H9 (cell line): ENCODE results near the gene IWS1. TPM values are rescaled to one million over a fixed set of nuclear protein-coding genes. Genes with fewer than 3 reads are reported as not detected.

ENCODE experiments used
- DNase-seq: peaks from one replicate; pipeline ENCODE4 v3.0.0-alpha.2; 2017
- H2AFZ ChIP-seq: one replicate; pipeline ENCODE4 v1.6.1; 2013; ENCODE audit warnings: mild to moderate bottlenecking, low read length, control low read depth, moderate library complexity
- H2AK5ac ChIP-seq: 2 replicates; pipeline ENCODE4 v1.6.1; 2013; ENCODE audit warnings: low read length, control low read depth, mixed read lengths; ENCODE audit not compliant: insufficient read length
- H2BK120ac ChIP-seq: one replicate; pipeline ENCODE4 v1.6.1; 2013; ENCODE audit warnings: low read depth, mild to moderate bottlenecking, low read length, control low read depth, inconsistent platforms; ENCODE audit not compliant: poor library complexity, severe bottlenecking
- H2BK12ac ChIP-seq: 2 replicates; pipeline ENCODE4 v1.6.1; 2013; ENCODE audit warnings: low read length, control low read depth, mixed read lengths, low read depth; ENCODE audit not compliant: insufficient read length
- H2BK15ac ChIP-seq: 2 replicates; pipeline ENCODE4 v1.6.1; 2013; ENCODE audit warnings: low read depth, low read length, control low read depth
- H2BK20ac ChIP-seq: one replicate; pipeline ENCODE4 v1.6.1; 2013; ENCODE audit warnings: low read depth, mild to moderate bottlenecking, low read length, control low read depth, inconsistent platforms; ENCODE audit not compliant: poor library complexity, severe bottlenecking
- H2BK5ac ChIP-seq: 2 replicates; pipeline ENCODE4 v1.6.1; 2013; ENCODE audit warnings: low read length, control low read depth, mixed read lengths; ENCODE audit not compliant: insufficient read length
- H3K14ac ChIP-seq: 2 replicates; pipeline ENCODE4 v1.6.1; 2013; ENCODE audit warnings: low read length, control low read depth; ENCODE audit not compliant: insufficient read depth
- H3K18ac ChIP-seq: 2 replicates; pipeline ENCODE4 v1.6.1; 2013; ENCODE audit warnings: low read depth, mild to moderate bottlenecking, mixed read lengths, low read length, control low read depth; ENCODE audit not compliant: insufficient read length
- H3K23ac ChIP-seq: 2 replicates; pipeline ENCODE4 v1.6.1; 2013; ENCODE audit warnings: low read length, control low read depth, mixed read lengths, low read depth; ENCODE audit not compliant: insufficient read length
- H3K23me2 ChIP-seq: 2 replicates; pipeline ENCODE4 v1.6.1; 2013; ENCODE audit warnings: low read depth, mild to moderate bottlenecking, mixed read lengths, low read length, control low read depth; ENCODE audit not compliant: insufficient read length, poor library complexity, severe bottlenecking
- H3K27ac ChIP-seq: 2 replicates; pipeline ENCODE4 v1.5.1; 2013; ENCODE audit warnings: low read length, control low read depth, mixed read lengths, low read depth; ENCODE audit not compliant: insufficient read length
- H3K27me3 ChIP-seq: 2 replicates; pipeline ENCODE4 v1.6.1; 2013; ENCODE audit warnings: low read length, control low read depth, inconsistent platforms; ENCODE audit not compliant: insufficient read depth
- H3K4ac ChIP-seq: 2 replicates; pipeline ENCODE4 v1.6.1; 2013; ENCODE audit warnings: low read depth, mild to moderate bottlenecking, control low read depth, inconsistent platforms, low read length, moderate library complexity
- H3K4me1 ChIP-seq: 2 replicates; pipeline ENCODE4 v1.6.1; 2013; ENCODE audit warnings: low read length, control low read depth, inconsistent platforms; ENCODE audit not compliant: insufficient read depth
- H3K4me2 ChIP-seq: 2 replicates; pipeline ENCODE4 v1.6.1; 2013; ENCODE audit warnings: low read length, control low read depth, mixed read lengths; ENCODE audit not compliant: insufficient read length, insufficient read depth
- H3K56ac ChIP-seq: 2 replicates; pipeline ENCODE4 v1.6.1; 2013; ENCODE audit warnings: low read depth, mild to moderate bottlenecking, mixed read lengths, low read length, control low read depth; ENCODE audit not compliant: insufficient read length
- H3K79me1 ChIP-seq: 2 replicates; pipeline ENCODE4 v1.6.1; 2013; ENCODE audit warnings: low read depth, mild to moderate bottlenecking, moderate library complexity, low read length, control low read depth, inconsistent platforms; ENCODE audit not compliant: insufficient read depth, poor library complexity, severe bottlenecking
- H3K79me2 ChIP-seq: 2 replicates; pipeline ENCODE4 v1.6.1; 2013; ENCODE audit warnings: low read length, control low read depth, inconsistent platforms; ENCODE audit not compliant: insufficient read depth
- H3K9ac ChIP-seq: 2 replicates; pipeline ENCODE4 v1.6.1; 2013; ENCODE audit warnings: low read length, control low read depth, mixed read lengths; ENCODE audit not compliant: insufficient read length; ENCODE audit errors: extremely low read depth
- H3K9me3 ChIP-seq: one replicate; pipeline ENCODE4 v1.6.1; 2013; ENCODE audit warnings: low read depth, low read length, inconsistent platforms; ENCODE audit not compliant: control insufficient read depth
- H3T11ph ChIP-seq: one replicate; pipeline ENCODE4 v1.6.1; 2013; ENCODE audit warnings: mild to moderate bottlenecking, low read length, control low read depth, inconsistent platforms
- H4K20me1 ChIP-seq: one replicate; pipeline ENCODE4 v1.6.1; 2013; ENCODE audit not compliant: control insufficient read depth, insufficient read length, insufficient read depth
- H4K5ac ChIP-seq: 2 replicates; pipeline ENCODE4 v1.6.1; 2013; ENCODE audit warnings: low read depth, mild to moderate bottlenecking, mixed read lengths, low read length, control low read depth; ENCODE audit not compliant: insufficient read length
- H4K8ac ChIP-seq: replicated peaks from 2 replicates; pipeline ENCODE4 v1.6.1; 2013; ENCODE audit warnings: low read length, control low read depth, mixed read lengths, low read depth; ENCODE audit not compliant: insufficient read length
- H4K91ac ChIP-seq: 2 replicates; pipeline ENCODE4 v1.6.1; 2013; ENCODE audit warnings: low read depth, mild to moderate bottlenecking, moderate library complexity, mixed read lengths, low read length, control low read depth; ENCODE audit not compliant: insufficient read length
- H3K27ac Mint-ChIP-seq, 3 experiments: 2 replicates in 2 of 3; 3 replicates in 1 of 3; pipeline ENCODE4 v1.8.0; 2020 to 2021; ENCODE audit warnings: mixed read lengths in 3 of 3, mild to moderate bottlenecking in 1 of 3, moderate library complexity in 1 of 3
- H3K27me3 Mint-ChIP-seq: 2 replicates; pipeline ENCODE4 v1.8.0; 2021; ENCODE audit warnings: low read depth, mild to moderate bottlenecking, moderate library complexity, mixed read lengths
- H3K36me3 Mint-ChIP-seq, 3 experiments: 2 replicates in 2 of 3; 3 replicates in 1 of 3; pipeline ENCODE4 v1.8.0; 2020 to 2021; ENCODE audit warnings: low read depth in 3 of 3, mixed read lengths in 3 of 3; ENCODE audit not compliant: insufficient read depth in 1 of 3
- H3K4me1 Mint-ChIP-seq, 2 experiments: 2 replicates each; pipeline ENCODE4 v1.8.0; 2020; ENCODE audit warnings: mixed read lengths in 2 of 2
- H3K4me3 Mint-ChIP-seq, 2 experiments: 2 replicates in 1 of 2; 3 replicates in 1 of 2; pipeline ENCODE4 v1.8.0; 2020 to 2021; ENCODE audit warnings: mild to moderate bottlenecking in 2 of 2, mixed read lengths in 2 of 2, moderate library complexity in 1 of 2
- H3K9me3 Mint-ChIP-seq, 2 experiments: 2 replicates in 1 of 2; 3 replicates in 1 of 2; pipeline ENCODE4 v1.8.0; 2020; ENCODE audit warnings: mild to moderate bottlenecking in 2 of 2, mixed read lengths in 2 of 2, moderate library complexity in 1 of 2
- WGBS: extraction: QIAGEN DNeasy Blood & Tissue Kit; methylation state at CpG from one replicate; pipeline ENCODE4 v1.1.7; 2013; ENCODE audit warnings: missing lambda C conversion rate, low lambda C conversion rate, mixed read lengths; ENCODE audit not compliant: insufficient read length; ENCODE audit errors: extremely low coverage; 5-methylcytosine and 5-hydroxymethylcytosine counted together
- total RNA-seq: library from RNA; stranded (reverse); gene quantifications from 2 replicates; pipeline ENCODE4 v1.2.1, GENCODE V29; 2021
- TF ChIP-seq, protein P1 (sequence below): fragments of 200-600 bp; sonication (generic); conservative IDR thresholded peaks from 3 replicates; pipeline ENCODE4 v1.8.0; 2021; ENCODE audit warnings: antibody characterized with exemption, mild to moderate bottlenecking

The IWS1 gene
- total RNA-seq, 1 experiment from 2014 or later: 66.2 TPM

DNA sequence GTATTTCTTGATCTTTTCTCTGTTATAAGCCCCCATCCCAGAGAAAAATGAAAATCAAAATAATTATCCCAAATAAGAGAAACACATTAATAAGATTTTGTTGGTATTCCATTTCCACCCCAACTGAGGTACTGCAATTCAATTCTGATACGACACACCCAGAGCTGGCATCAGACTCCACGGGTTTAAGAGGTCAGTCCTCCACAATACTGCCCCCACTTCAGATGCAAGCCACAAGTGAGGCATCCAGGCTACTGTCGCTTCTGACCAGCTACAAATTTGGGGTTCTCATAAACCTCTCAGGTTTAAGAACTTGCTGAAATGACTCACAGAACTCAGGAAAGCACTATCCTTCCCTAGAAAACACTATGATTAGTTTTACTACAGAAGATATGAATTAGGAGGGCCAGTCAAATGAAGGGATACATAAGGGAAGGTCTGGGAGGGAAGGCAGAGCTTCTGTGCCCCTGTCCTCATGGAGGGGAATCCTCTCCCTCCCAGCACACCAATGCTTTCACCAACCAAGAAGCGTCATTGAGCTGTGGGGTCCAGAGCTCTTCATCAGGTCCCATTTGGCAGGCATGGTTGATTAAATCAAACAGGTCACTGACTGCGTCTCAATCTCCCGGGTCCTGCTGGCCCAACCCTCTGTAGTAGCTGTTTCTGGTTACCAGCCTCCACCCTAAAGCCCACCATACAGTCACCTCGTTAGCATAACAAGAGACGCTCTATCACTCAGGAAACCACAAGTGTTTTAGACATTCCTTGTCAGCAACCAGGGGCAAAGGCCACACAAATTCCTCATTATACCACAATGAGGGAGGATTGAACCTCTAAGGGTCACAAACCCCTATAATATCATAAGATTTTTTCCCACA, 46.2 kb downstream of the IWS1 start:
- Mint-ChIP-seq H3K9me3 (0 out of 5 replicates have a peak, but pooled peaks cover 0 to 2% of the 10 kb centered on the region in 2 experiments), H3K36me3 (peaks cover 31 to 44% (median 42%) of the 10 kb centered on the region in 3 experiments), H3K4me3 (peak overlapping the region; percentile 11 to 52; a peak in 4 of 5 replicates), H3K27me3 (no peaks in the 10 kb centered on the region), H3K27ac (peak overlapping the region; percentile 94 to 97 (median 96)), H3K4me1 (peaks cover 32% of the 10 kb centered on the region in 2 experiments)
- Histone ChIP-seq H3K23ac (no peak overlapping the region), H3K4me1 (peaks cover 8% of the 10 kb centered on the region), H4K20me1 (no peaks in the 10 kb centered on the region), H3K23me2 (no peaks in the 10 kb centered on the region), H3K9me3 (no peaks in the 10 kb centered on the region), H3K56ac (no peak overlapping the region), H3K4me2 (peak overlapping the region; percentile 0), H3K27ac (peak overlapping the region; percentile 6), H2BK5ac (no peak overlapping the region), H2BK120ac (no peak overlapping the region), H3K27me3 (no peaks in the 10 kb centered on the region), H2BK20ac (no peak overlapping the region), H2BK15ac (no peak overlapping the region), H2AFZ (no peak overlapping the region), H3K9ac (no peak overlapping the region), H3K14ac (no peak overlapping the region), H4K5ac (no peak overlapping the region), H3K79me1 (no peaks in the 10 kb centered on the region), H2AK5ac (no peak overlapping the region), H3K4ac (no peak overlapping the region), H3K18ac (no peak overlapping the region), H4K8ac (no peak overlapping the region), H3K79me2 (no peaks in the 10 kb centered on the region), H4K91ac (no peak overlapping the region), H3T11ph (no peak overlapping the region), H2BK12ac (no peak overlapping the region)
- TF ChIP-seq, protein P1, sequence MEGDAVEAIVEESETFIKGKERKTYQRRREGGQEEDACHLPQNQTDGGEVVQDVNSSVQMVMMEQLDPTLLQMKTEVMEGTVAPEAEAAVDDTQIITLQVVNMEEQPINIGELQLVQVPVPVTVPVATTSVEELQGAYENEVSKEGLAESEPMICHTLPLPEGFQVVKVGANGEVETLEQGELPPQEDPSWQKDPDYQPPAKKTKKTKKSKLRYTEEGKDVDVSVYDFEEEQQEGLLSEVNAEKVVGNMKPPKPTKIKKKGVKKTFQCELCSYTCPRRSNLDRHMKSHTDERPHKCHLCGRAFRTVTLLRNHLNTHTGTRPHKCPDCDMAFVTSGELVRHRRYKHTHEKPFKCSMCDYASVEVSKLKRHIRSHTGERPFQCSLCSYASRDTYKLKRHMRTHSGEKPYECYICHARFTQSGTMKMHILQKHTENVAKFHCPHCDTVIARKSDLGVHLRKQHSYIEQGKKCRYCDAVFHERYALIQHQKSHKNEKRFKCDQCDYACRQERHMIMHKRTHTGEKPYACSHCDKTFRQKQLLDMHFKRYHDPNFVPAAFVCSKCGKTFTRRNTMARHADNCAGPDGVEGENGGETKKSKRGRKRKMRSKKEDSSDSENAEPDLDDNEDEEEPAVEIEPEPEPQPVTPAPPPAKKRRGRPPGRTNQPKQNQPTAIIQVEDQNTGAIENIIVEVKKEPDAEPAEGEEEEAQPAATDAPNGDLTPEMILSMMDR: no peak
- peak; percentile 73 for DNase-seq
- WGBS: no CpG with 5 or more reads among the region's 8 CpGs
